ENCODE measurements around the gene FAM180B.
A peak's percentile ranks its signal among the peaks of the same experiment; 100 is the strongest.
"Not testable (repeated sequence)": the region's sequence is repeated elsewhere in the genome, so short reads cannot be mapped to it uniquely, and the experiment has no call there.

FAM180B gene

GRCh38 chr11:47586098-47586855, at the start of gene FAM180B:
FAM180B (plus strand) TSS chr11:47586678; CDS start chr11:47586769, 91 bp downstream.
- no peak for DNase-seq

- peak; percentile 53 for DNase-seq
Measured at GRCh38 chr11:47536915-47537314, 49.6 kb upstream of the FAM180B start.

- DNase-seq: no peak
Measured at GRCh38 chr11:47538741-47539565, 47.5 kb upstream of the FAM180B start.

GRCh38 chr11:47539681-47540039, 46.8 kb upstream of the FAM180B start:
- DNase-seq: no peak

GRCh38 chr11:47541070-47541469, 45.4 kb upstream of the FAM180B start:
- DNase-seq: no peak

GRCh38 chr11:47545298-47545697, 41.2 kb upstream of the FAM180B start:
- no peak for DNase-seq

- DNase-seq: not testable (repeated sequence)
Measured at GRCh38 chr11:47546274-47546673, 40.2 kb upstream of the FAM180B start.

- DNase-seq: no peak
Measured at GRCh38 chr11:47550288-47551047, 36.0 kb upstream of the FAM180B start.

GRCh38 chr11:47551086-47551485, 35.4 kb upstream of the FAM180B start:
- DNase-seq: no peak

GRCh38 chr11:47552056-47552565, 34.4 kb upstream of the FAM180B start:
- no peak for DNase-seq

GRCh38 chr11:47552566-47553405, 33.7 kb upstream of the FAM180B start, which contains the start of gene CELF1:
CELF1 (minus strand) TSS chr11:47553132; CDS start chr11:47499523, 53,609 bp downstream.
- peak; percentile 86 for DNase-seq

- peak; percentile 70 for DNase-seq
Measured at GRCh38 chr11:47553406-47553743, 33.1 kb upstream of the FAM180B start.

GRCh38 chr11:47557004-47557403, 29.5 kb upstream of the FAM180B start:
- DNase-seq: not testable (repeated sequence)

GRCh38 chr11:47558695-47559094, 27.8 kb upstream of the FAM180B start:
- DNase-seq: no peak

GRCh38 chr11:47560426-47560825, 26.1 kb upstream of the FAM180B start:
- DNase-seq: no peak

GRCh38 chr11:47562393-47562792, 24.1 kb upstream of the FAM180B start:
- DNase-seq: not testable (repeated sequence)

GRCh38 chr11:47564366-47564765, 22.1 kb upstream of the FAM180B start:
- not testable (repeated sequence) for DNase-seq

- DNase-seq: no peak
Measured at GRCh38 chr11:47564933-47565339, 21.5 kb upstream of the FAM180B start.

GRCh38 chr11:47565340-47566148, 20.9 kb upstream of the FAM180B start, which contains the start of gene PTPMT1:
PTPMT1 (plus strand) TSS chr11:47565599; CDS start chr11:47565623, 24 bp downstream.
- DNase-seq: peak; percentile 55

- no peak for DNase-seq
Measured at GRCh38 chr11:47566149-47566698, 20.3 kb upstream of the FAM180B start.

GRCh38 chr11:47569646-47570045, 16.8 kb upstream of the FAM180B start:
- no peak for DNase-seq
